Activated naive CD4-positive, alpha-beta T cell (primary cell): ENCODE measurements around the gene ERC1.
"Not testable (repeated sequence)": the region's sequence is repeated elsewhere in the genome, so short reads cannot be mapped to it uniquely, and the experiment has no call there.

Source experiments
- DNase-seq, 4 experiments: peaks; one replicate each; lab custom pipeline; 2025; lab: John Stamatoyannopoulos, UW

The ERC1 gene

GRCh38 chr12:1122786-1123185, 131.8 kb downstream of the ERC1 start:
- peak in 1 of 4 experiments; percentile 31 for DNase-seq

- no peak for DNase-seq
These were observed 135.1 kb downstream of the ERC1 start for GRCh38 chr12:1126091-1126490.

GRCh38 chr12:1127021-1127420, 136.0 kb downstream of the ERC1 start:
- DNase-seq = no peak

DNA sequence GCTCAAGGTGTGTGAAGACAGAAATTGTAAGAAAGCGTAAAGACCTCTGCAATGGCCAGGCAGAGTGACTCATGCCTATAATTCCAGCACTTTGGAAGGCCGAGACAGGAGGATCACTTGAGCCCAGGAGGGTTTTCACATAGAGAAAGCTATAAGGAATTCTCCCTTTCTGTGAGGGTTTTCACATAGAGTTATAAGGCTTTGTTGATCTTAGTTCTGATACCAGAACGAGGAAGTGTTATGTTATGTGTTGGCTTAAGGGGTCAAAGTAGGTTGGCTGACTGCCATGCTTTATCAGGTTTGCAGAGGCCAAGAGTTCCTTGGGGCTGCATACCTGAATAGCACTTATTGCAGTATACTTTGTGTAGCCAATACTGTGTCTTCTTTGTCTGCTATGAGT, 139.1 kb downstream of the ERC1 start:
- DNase-seq = no peak

DNA sequence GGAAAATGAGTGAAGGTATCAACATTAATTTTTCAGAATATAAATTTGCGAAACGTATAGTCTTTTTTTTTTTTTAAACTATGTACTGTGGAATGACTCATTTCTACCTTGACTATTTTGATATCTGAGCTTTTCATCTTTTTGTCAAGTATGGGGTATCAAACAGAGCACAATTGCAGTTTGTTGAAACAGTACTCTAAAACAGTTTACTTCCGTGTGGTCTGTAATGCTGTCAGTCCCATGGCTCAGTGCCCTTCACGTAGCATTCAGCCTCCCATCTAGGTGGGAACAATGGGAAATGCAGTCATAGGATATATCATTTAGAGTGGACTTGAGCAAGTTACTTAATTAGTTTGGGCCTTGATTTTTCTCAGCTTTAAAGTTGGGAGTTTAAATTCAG, 139.5 kb downstream of the ERC1 start:
- DNase-seq = no peak

DNA sequence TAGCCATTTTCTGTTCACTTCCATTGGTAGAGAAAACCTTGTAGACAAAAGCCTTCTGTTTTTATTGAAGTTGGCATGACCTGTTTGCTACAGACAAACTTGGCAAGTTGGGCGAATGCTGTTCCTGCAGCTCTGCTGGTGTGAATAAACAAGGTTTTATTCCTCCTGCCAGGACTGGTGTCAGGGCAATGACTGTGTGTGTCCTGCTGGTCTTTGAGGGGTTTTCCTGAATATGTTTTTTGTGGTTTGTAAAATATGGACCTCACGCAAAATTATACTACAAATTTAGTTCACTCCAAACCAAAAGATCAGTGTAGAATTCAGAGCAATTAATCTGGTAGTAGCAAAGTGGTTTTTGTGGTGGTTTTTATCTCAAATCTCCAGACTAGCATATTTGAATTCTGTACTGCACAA, 140.8 kb downstream of the ERC1 start:
- no peak for DNase-seq

GRCh38 chr12:1132311-1132710, 141.3 kb downstream of the ERC1 start:
- no peak for DNase-seq

DNA sequence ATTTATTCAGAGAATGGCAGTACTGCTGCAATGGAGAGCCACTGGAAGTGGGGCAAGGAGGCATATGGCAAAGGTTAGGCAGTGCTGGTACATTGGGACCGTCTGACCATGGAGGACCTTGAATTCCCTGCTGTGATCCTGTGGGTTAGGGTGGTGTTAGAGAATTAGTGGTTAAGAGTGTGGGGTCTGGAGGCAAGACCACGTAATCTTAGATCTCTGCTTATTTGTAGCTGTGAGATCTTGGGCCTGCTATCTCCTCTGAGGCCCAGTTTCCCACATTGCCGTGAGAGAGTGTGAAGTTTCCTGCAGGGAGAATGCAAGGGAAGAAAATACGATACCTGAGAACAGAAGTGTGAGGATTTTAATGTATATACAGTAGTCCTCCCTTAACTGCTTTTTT, 147.7 kb downstream of the ERC1 start:
- DNase-seq = no peak

GRCh38 chr12:1146758-1147157, 155.7 kb downstream of the ERC1 start:
- DNase-seq = not testable (repeated sequence)

- no peak for DNase-seq
These were observed 156.8 kb downstream of the ERC1 start for GRCh38 chr12:1147821-1148220.

GRCh38 chr12:1157046-1157445, 166.0 kb downstream of the ERC1 start:
- no peak for DNase-seq

GRCh38 chr12:1161197-1161596, 170.2 kb downstream of the ERC1 start:
- no peak for DNase-seq

DNA sequence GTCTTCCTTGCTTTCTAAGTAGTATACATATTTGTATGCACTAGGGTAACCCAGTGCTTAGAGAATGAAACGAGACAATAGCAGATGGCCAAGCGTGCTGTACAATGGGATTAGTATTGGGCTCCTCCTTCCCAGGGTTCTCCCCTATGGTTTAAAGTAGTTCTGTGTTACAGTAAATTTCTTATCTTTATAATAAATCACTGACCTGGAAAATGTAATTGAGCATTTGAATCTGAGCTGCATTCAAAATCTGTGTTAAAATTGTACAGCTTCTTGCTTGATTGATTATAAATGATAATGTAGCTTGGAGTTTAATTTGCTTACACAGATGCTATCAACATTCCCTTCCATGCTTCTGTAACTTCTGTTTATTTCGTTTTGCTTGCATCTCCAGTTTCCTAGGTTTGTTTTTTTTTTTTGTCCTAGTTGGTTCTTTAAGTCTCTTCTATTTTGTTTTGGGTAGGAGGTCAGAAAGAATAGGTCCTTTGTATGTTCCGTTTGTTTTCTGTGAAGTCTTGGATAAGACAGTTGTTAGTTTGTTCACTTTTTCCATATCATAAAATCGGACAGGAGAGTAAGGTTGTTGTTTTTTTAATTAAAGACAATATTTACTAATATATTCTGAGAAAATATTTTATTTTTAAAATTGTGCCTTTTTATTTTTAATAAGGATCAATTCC, 171.2 kb downstream of the ERC1 start:
- DNase-seq = no peak

GRCh38 chr12:1167784-1168183, 176.8 kb downstream of the ERC1 start:
- no peak for DNase-seq

DNA sequence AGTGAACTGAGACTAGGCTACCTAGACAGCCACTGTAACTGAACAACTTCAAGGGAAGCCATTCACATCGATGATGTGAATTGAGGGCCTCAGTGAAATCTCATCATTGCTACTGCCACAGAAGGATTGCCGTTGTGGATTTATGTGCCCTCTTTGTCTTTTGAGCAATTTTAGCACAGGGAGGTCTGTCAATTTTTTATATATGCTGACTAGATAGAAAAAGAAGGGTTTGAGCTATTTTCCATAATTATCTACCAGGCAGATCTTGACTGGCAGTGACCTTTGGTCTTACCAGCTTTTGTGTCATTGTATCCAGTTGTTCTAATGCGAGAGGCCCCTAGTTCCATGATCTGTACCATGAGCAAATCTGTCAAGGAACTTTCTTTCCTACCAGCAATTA, 179.4 kb downstream of the ERC1 start:
- no peak for DNase-seq

GRCh38 chr12:1171657-1172408, 180.8 kb downstream of the ERC1 start:
- no peak for DNase-seq

DNA sequence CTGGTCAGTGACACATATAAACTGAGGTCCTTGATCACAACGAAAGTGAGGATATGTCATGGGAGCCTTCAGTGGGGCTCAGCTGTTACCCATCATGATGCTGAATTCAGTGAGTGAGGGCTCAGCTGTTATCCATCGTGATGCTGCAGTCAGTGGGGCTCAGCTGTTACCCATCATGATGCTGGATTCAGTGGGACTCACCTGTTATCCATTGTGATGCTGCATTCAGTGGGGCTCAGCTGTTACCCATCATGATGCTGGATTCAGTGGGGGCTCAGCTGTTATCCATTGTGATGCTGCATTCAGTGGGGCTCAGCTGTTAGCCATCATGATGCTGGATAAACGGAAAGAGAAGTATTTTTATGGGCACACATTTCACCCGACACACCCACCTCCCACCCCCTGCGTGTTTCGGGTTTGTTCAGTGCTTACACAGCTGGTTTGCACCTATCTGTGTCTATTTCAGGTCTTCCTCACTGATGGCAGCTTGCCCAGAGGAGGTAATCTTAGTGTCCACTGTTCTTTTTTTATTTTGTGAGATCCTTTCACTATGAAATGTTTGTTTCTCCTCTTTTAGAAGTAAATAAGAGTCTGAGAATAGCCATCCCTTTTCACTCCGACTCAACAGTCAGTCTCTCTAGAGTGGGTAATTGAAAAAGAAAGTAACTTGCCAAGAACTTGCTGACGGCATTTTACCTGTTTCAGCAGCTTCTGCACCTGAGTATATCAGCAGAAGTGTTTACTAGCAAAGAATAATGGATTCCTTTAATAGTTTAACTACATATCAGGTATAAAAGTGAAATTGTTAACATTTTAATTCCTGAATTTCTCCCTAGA, 183.0 kb downstream of the ERC1 start:
- no peak for DNase-seq

GRCh38 chr12:1174659-1175058, 183.6 kb downstream of the ERC1 start:
- DNase-seq = no peak

DNA sequence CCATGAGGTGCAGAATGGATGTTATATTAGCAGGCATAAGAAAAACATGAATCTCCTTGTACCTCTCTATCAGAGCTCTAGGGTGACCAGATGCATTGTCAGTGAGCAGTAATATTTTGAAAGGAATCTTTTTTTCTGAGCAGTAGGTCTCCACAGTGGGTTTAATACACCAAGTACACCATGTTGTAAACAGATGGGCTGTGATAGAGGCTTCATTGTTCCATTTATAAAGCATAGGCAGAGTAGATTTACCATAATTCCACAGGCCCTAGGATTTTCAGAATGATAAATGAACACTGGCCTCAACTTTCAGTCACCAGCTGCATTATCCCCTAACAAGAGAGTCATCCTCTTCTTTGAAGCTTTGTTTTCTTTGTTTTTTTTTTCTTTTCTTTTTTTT, 185.2 kb downstream of the ERC1 start:
- no peak for DNase-seq

- no peak for DNase-seq
These were observed 188.1 kb downstream of the ERC1 start for GRCh38 chr12:1179128-1179527.

- DNase-seq = no peak
These were observed 191.0 kb downstream of the ERC1 start for GRCh38 chr12:1182069-1182468.

- DNase-seq = no peak
These were observed 193.4 kb downstream of the ERC1 start for GRCh38 chr12:1184402-1184801.
